ENCODE data around the gene TNFAIP2.
A peak's percentile ranks its signal among the peaks of the same experiment; 100 is the strongest.

TNFAIP2 gene

DNA sequence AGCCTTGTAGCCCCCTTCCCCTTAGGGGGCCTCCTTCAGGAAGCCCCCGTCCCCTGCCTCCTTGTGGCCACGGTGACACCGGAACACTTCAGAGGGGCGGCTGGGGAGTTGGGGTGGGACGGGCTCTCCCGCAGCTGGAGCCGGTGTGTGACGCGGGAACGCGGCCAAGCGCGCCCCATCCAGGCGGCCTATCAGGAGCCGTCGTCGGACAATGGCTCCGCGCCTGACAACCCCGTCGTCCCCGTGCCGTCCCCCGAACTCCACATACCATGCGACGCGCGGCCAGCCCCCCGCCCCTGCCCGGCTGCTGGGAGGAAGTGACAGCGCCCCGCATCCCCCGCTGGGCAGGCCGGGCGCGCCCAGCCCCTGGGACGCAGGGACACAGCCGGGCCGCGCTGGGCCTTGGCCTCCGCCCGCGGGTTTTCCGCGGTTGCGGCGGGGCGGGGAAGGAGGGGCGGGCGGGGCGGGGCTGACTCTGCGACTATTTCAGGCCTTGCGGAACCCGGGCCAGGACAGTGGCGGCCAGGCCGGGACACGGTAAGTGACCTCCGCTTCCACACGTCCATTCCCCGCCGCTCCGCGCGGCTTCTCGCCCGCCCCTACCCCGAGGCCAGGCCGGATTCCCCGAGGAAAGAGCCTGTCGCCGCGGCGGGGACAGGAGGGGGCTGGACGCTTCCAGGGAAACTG lies at the start of gene TNFAIP2:
TSS of gene TNFAIP2 (plus strand) at position 515 of the 687 bp plus-strand sequence. CDS start 2,997 bp downstream, outside the sequence.
- DNase-seq (ENCODE audit: low read depth in 3 of 3), result no peak

- DNase-seq (ENCODE audit: low read depth in 3 of 3), result no peak
These were observed 49.2 kb upstream of the TNFAIP2 start for GRCh38 chr14:103073876-103074728.

- DNase-seq (ENCODE audit: low read depth in 3 of 3), result no peak
These were observed 48.4 kb upstream of the TNFAIP2 start for GRCh38 chr14:103074729-103075367.

GRCh38 chr14:103078420-103078749 lies 44.9 kb upstream of the TNFAIP2 start:
- peak; percentile 51 to 69 (median 59) for DNase-seq (ENCODE audit: low read depth in 3 of 3)

GRCh38 chr14:103078860-103079587 lies 44.2 kb upstream of the TNFAIP2 start:
- DNase-seq (ENCODE audit: low read depth in 3 of 3), result no peak

DNA sequence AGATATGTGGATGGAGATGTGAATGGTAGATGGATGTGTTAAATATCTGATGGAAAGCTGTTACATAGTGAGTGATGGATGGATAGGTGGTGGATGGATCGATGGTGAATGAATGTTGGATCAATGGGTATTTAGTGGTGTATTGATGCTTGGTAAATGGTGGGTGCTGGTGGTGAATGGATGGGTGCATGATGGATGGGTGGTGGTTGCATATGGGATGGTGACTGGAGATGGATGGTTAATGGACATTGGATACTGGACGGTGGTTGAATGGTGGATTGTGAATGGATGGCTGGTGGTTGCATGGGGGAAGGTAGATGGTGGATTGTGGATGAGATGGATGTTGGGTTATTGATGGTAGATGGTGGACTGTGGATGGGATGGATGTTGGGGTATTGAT lies 41.3 kb upstream of the TNFAIP2 start:
- DNase-seq (ENCODE audit: low read depth in 3 of 3), result no peak

GRCh38 chr14:103084021-103084919 lies 39.0 kb upstream of the TNFAIP2 start, which contains the start of gene LBHD2:
Gene LBHD2, plus strand, starts transcription at chr14:103084210. Its CDS starts 1,803 bp downstream, at chr14:103086013.
- no peak for DNase-seq (ENCODE audit: low read depth in 3 of 3)

- DNase-seq (ENCODE audit: low read depth in 3 of 3), result no peak
These were observed 37.9 kb upstream of the TNFAIP2 start for GRCh38 chr14:103085106-103086091.

DNA sequence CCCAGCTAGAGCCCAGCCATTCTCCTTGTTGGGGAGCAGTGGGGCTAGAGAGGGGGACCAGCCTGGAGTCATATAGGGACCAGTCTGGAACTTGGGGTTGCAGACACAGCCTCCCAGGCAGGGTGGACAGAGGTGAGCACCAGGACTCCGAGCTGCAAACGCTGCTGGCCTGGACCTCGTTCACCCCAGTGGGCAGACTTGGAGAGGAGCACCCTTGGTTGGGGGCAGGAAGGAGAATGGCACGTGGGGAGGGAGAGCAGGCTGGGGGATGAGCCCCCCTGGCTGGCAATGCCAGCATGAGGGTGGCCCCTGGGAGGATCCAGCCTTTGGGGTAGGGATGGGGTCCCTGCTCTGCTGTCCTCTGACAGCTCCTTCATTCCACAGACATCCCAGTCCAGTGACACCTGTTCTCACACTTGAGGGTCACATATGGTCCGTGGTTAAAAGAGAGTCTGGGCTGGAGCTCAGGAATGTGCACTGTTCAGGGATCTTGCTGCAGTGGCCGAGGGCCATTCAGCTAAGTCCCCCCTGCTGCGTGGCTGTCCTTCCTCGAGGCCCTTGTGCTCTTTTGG lies 36.4 kb upstream of the TNFAIP2 start:
- DNase-seq (ENCODE audit: low read depth in 3 of 3), result no peak

GRCh38 chr14:103087343-103087835 lies 35.9 kb upstream of the TNFAIP2 start:
- no peak for DNase-seq (ENCODE audit: low read depth in 3 of 3)

DNA sequence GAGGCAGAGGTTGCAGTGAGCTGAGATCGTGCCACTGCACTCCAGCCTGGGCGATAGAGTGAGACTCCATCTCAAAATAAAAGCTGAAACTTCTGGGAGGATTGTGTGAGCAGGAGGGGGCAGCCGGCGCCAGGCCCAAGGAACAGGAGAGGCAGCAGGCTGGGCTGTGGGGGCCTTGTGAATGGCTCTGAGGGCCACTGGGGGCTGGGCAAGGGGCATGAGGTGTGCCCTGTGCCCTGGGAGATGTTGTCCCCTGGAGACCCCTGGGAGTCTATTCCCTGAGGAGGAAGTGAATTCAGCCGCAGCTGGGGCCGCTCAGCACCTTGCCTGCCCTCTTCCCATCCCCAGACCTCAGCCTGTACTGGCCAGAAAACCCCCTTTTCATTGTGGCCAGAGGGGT lies 34.3 kb upstream of the TNFAIP2 start:
- no peak for DNase-seq (ENCODE audit: low read depth in 3 of 3)

- no peak for DNase-seq (ENCODE audit: low read depth in 3 of 3)
These were observed 33.6 kb upstream of the TNFAIP2 start for GRCh38 chr14:103089386-103090335.

GRCh38 chr14:103090481-103091020 lies 32.7 kb upstream of the TNFAIP2 start:
- no peak for DNase-seq (ENCODE audit: low read depth in 3 of 3)

DNA sequence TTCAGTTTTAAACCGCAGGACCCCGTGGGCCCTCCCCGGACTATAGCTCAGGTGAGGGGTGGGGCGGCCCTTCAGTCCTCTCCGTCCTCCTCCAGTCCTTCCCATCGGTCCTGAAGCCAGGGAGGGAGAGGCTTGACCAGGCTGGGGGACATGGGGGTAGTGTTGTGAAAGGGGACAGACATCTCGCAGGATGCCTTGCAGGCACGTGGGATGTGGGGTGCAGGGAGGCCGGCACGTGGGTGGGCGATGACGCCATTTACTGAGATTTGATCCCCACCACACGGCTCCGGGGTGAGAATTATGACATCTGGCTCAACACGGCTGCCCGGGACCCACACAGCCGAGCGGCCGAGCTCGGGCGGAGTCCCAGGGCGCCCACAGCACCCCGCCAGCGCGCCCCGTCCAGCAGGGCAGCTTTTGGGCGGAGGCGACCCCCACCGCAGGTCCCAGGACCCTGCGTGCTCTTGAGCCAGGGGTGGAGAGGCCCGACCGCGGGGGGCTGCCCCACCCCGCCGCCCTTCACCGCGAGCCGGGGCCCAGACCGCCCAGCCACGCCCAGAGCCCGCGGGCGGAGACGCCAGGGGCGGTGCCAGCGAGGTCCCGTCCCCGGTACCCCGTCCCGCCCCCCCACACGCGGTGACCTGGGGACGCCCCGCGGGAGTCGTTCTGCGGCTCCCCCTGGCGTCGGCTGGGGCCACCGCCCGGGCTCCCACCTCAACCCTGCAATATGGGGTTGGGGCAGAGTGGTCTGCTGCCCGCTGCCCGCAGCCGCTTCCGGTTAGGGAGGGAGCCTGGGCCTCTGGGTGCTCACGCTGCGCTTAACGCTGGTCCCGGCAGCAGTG lies 32.0 kb upstream of the TNFAIP2 start:
- peak; percentile 47 to 79 (median 48) for DNase-seq (ENCODE audit: low read depth in 3 of 3)

- no peak for DNase-seq (ENCODE audit: low read depth in 3 of 3)
These were observed 31.4 kb upstream of the TNFAIP2 start for GRCh38 chr14:103091883-103092222.

- DNase-seq (ENCODE audit: low read depth in 3 of 3), result no peak
These were observed 29.3 kb upstream of the TNFAIP2 start for GRCh38 chr14:103093856-103094405.
